GM23338 (cell line): ENCODE data around the gene PTPRZ1. TPM values are rescaled to one million over a fixed set of nuclear protein-coding genes. Genes with fewer than 3 reads are reported as not detected.
A peak's percentile ranks its signal among the peaks of the same experiment; 100 is the strongest.

ENCODE experiments used
- ATAC-seq: fragments of 200-7000 bp; cut with Tn5 transposase; 3 replicates; pipeline ENCODE4 v1.9.1; 2020
- DNase-seq: peaks from one replicate; pipeline ENCODE4 v3.0.0-alpha.2; 2015; ENCODE audit warnings: low spot score
- H2AFZ ChIP-seq: fragments of 200-600 bp; sonication (generic); 2 replicates; pipeline ENCODE4 v1.8.0; 2016; ENCODE audit warnings: antibody characterized with exemption, mild to moderate bottlenecking, moderate library complexity
- H3F3A ChIP-seq: fragments of 200-600 bp; sonication (generic); replicated peaks from 2 replicates; pipeline ENCODE4 v1.8.0; 2017; ENCODE audit warnings: antibody characterized with exemption, mixed run types, low read depth
- H3K27ac ChIP-seq: fragments of 200-600 bp; sonication (generic); 2 replicates; pipeline ENCODE4 v1.6.1; 2016; ENCODE audit warnings: low read depth
- H3K27me3 ChIP-seq: fragments of 200-600 bp; sonication (generic); 2 replicates; pipeline ENCODE4 v1.8.0; 2016; ENCODE audit warnings: mild to moderate bottlenecking, mixed run types, moderate library complexity; ENCODE audit not compliant: insufficient read depth
- H3K36me3 ChIP-seq: fragments of 200-600 bp; sonication (generic); 2 replicates; pipeline ENCODE4 v1.8.0; 2016; ENCODE audit warnings: mild to moderate bottlenecking; ENCODE audit not compliant: insufficient read depth
- H3K4me1 ChIP-seq: fragments of 200-600 bp; sonication (generic); 2 replicates; pipeline ENCODE4 v1.8.0; 2016; ENCODE audit warnings: mild to moderate bottlenecking, moderate library complexity; ENCODE audit not compliant: insufficient read depth
- H3K4me2 ChIP-seq: fragments of 200-600 bp; sonication (generic); 2 replicates; pipeline ENCODE4 v1.7.1; 2017; ENCODE audit warnings: mixed run types
- H3K4me3 ChIP-seq: fragments of 200-600 bp; sonication (generic); 2 replicates; pipeline ENCODE4 v1.6.1; 2016; ENCODE audit warnings: mixed run types
- H3K79me2 ChIP-seq: fragments of 200-600 bp; sonication (generic); replicated peaks from 2 replicates; pipeline ENCODE4 v1.8.0; 2017; ENCODE audit warnings: mild to moderate bottlenecking; ENCODE audit not compliant: insufficient read depth
- H3K9me2 ChIP-seq: fragments of 200-600 bp; sonication (generic); 2 replicates; pipeline ENCODE4 v1.8.0; 2017; ENCODE audit not compliant: insufficient read depth
- H4K20me1 ChIP-seq: fragments of 200-600 bp; sonication (generic); replicated peaks from 2 replicates; pipeline ENCODE4 v1.8.0; 2017; ENCODE audit warnings: mild to moderate bottlenecking; ENCODE audit not compliant: insufficient read depth
- H3K27ac Mint-ChIP-seq: 2 replicates; pipeline ENCODE4 v1.8.0; 2020; ENCODE audit warnings: inconsistent platforms, mild to moderate bottlenecking, moderate library complexity, mixed read lengths
- H3K27me3 Mint-ChIP-seq: 3 replicates; pipeline ENCODE4 v1.8.0; 2022; ENCODE audit warnings: low read depth, mild to moderate bottlenecking, moderate library complexity, mixed read lengths, inconsistent platforms; ENCODE audit not compliant: insufficient read depth, poor library complexity
- H3K36me3 Mint-ChIP-seq: 3 replicates; pipeline ENCODE4 v1.8.0; 2021; ENCODE audit warnings: low read depth, mild to moderate bottlenecking, inconsistent platforms, moderate library complexity, mixed read lengths
- H3K4me1 Mint-ChIP-seq: 3 replicates; pipeline ENCODE4 v1.8.0; 2020; ENCODE audit warnings: mild to moderate bottlenecking, inconsistent platforms, mixed read lengths
- H3K4me3 Mint-ChIP-seq: 3 replicates; pipeline ENCODE4 v1.8.0; 2021; ENCODE audit warnings: moderate library complexity, mild to moderate bottlenecking, inconsistent platforms, mixed read lengths
- H3K9me3 Mint-ChIP-seq: 3 replicates; pipeline ENCODE4 v1.8.0; 2020; ENCODE audit warnings: moderate library complexity, mild to moderate bottlenecking, inconsistent platforms, mixed read lengths
- CREB1 ChIP-seq: fragments of 250-450 bp; sonication (Bioruptor Pico); IDR thresholded peaks from 2 replicates; pipeline ENCODE4 v1.5.0; 2020; ENCODE audit warnings: low read depth, mild to moderate bottlenecking, moderate library complexity
- CTCF ChIP-seq, 2 experiments: fragments of 200-600 bp in 1 of 2; sonication (generic) in 1 of 2; conservative IDR thresholded peaks; 2 replicates each; pipeline versions ENCODE4 v1.5.1 to v1.6.1; 2016 to 2017; ENCODE audit warnings: antibody characterized with exemption in 2 of 2, low read depth in 2 of 2, mild to moderate bottlenecking in 2 of 2, moderate library complexity in 1 of 2
- ETS1 ChIP-seq: IDR thresholded peaks from 2 replicates; pipeline ENCODE4 v1.6.1; 2016; ENCODE audit warnings: antibody characterized with exemption
- EZH2 ChIP-seq: fragments of 200-600 bp; sonication (generic); IDR thresholded peaks from one replicate; pipeline ENCODE4 v1.8.0; 2017; ENCODE audit warnings: antibody characterized with exemption, mild to moderate bottlenecking, low read depth; ENCODE audit not compliant: unreplicated experiment
- EZH2phosphoT487 ChIP-seq: fragments of 200-600 bp; sonication (generic); IDR thresholded peaks from one replicate; pipeline ENCODE4 v1.8.1; 2018; ENCODE audit warnings: antibody characterized with exemption; ENCODE audit not compliant: unreplicated experiment
- JUNB ChIP-seq: IDR thresholded peaks from one replicate; pipeline ENCODE4 v1.6.1; 2016; ENCODE audit warnings: antibody characterized with exemption; ENCODE audit not compliant: unreplicated experiment
- NANOG ChIP-seq: IDR thresholded peaks from 2 replicates; pipeline ENCODE4 v1.6.1; 2016; ENCODE audit warnings: antibody characterized with exemption, borderline replicate concordance
- POLR2AphosphoS5 ChIP-seq: IDR thresholded peaks from 2 replicates; pipeline ENCODE4 v1.6.1; 2016; ENCODE audit warnings: antibody characterized with exemption, low read depth
- REST ChIP-seq: IDR thresholded peaks from one replicate; pipeline ENCODE4 v1.6.1; 2018; ENCODE audit warnings: antibody characterized with exemption; ENCODE audit not compliant: unreplicated experiment
- STAT1 ChIP-seq: IDR thresholded peaks from one replicate; pipeline ENCODE4 v1.6.1; 2016; ENCODE audit warnings: antibody characterized with exemption; ENCODE audit not compliant: unreplicated experiment
- ZNF114 ChIP-seq: fragments of 250-450 bp; sonication (Bioruptor Pico); IDR thresholded peaks from 2 replicates; pipeline ENCODE4 v1.5.0; 2020; ENCODE audit warnings: mild to moderate bottlenecking, moderate library complexity
- ZNF331 ChIP-seq: fragments of 250-450 bp; sonication (Bioruptor Pico); IDR thresholded peaks from 2 replicates; pipeline ENCODE4 v1.5.0; 2020; ENCODE audit warnings: low read depth, mild to moderate bottlenecking, moderate library complexity
- ZNF462 ChIP-seq: fragments of 250-450 bp; sonication (Bioruptor Pico); IDR thresholded peaks from 2 replicates; pipeline ENCODE4 v1.5.0; 2020; ENCODE audit warnings: mild to moderate bottlenecking, moderate library complexity
- polyA plus RNA-seq: library from polyadenylated mRNA; unstranded; fragments of >200 nt; fragmentation: Nextera tagmentation; extraction: Ambion mirVana; gene quantifications from 2 replicates; pipeline ENCODE4 v1.2.1, GENCODE V29; 2016
- total RNA-seq: library from RNA; depleted of rRNA; stranded (reverse); fragments of >200 nt; shearing (Covaris generic); gene quantifications from 2 replicates; pipeline ENCODE4 v1.2.3, GENCODE V29; 2014

Gene PTPRZ1
- total and polyA plus RNA-seq, 2 experiments from 2014 or later = 160 to 230 TPM

GRCh38 chr7:121940918-121941317, 68.0 kb downstream of the PTPRZ1 start:
- no peak for DNase-seq
- Mint-ChIP-seq H3K27me3 (no peaks in the 10 kb centered on the region), H3K9me3 (no peaks in the 10 kb centered on the region), H3K27ac (peak overlapping the region; percentile 95), H3K4me3 (no peak overlapping the region), H3K4me1 (peaks cover 69% of the 10 kb centered on the region), H3K36me3 (peaks cover 26% of the 10 kb centered on the region)
- peak overlapping the region; percentile 96 for H3K27ac ChIP-seq
- H3K36me3 ChIP-seq = no peaks in the 10 kb centered on the region
- H3K4me3 ChIP-seq = no peak overlapping the region
- TF ChIP-seq ETS1 (no peak), STAT1 (no peak), REST (no peak), JUNB (no peak), EZH2phosphoT487 (no peak), ZNF462 (CRISPR knock-in tag) (no peak), CREB1 (CRISPR knock-in tag) (no peak), ZNF331 (CRISPR knock-in tag) (no peak), CTCF (conservative IDR thresholded peaks at IDR 0.05; ENCODE audit: low read depth in 2 of 2) (no peak), EZH2 (no peak), POLR2AphosphoS5 (no peak), ZNF114 (no peak), NANOG (no peak)
- no peaks in the 10 kb centered on the region for H3K9me2 ChIP-seq
- H3K4me2 ChIP-seq = peak overlapping the region; percentile 40
- H3F3A ChIP-seq = no peaks in the 10 kb centered on the region
- ATAC-seq = no peak
- H4K20me1 ChIP-seq = no peaks in the 10 kb centered on the region
- no peaks in the 10 kb centered on the region for H3K27me3 ChIP-seq
- H3K79me2 ChIP-seq = peaks cover 45% of the 10 kb centered on the region
- H2AFZ ChIP-seq = no peak overlapping the region
- peaks cover 56% of the 10 kb centered on the region for H3K4me1 ChIP-seq
